Vagina (tissue), 2 donors: Measurements from ENCODE around the gene EBF4.

Source experiments
- POLR2A ChIP-seq, 2 donors: fragments of 450-650 bp; IDR thresholded peaks; one replicate each; pipeline ENCODE4 v1.6.1; 2017; ENCODE audit warnings: antibody characterized with exemption in 2 of 2, mild to moderate bottlenecking in 2 of 2, moderate library complexity in 2 of 2
- POLR2AphosphoS5 ChIP-seq, 2 donors: sonication (generic); formaldehyde crosslinking; IDR thresholded peaks; one replicate each; pipeline ENCODE4 v1.9.0; 2017; ENCODE audit warnings: antibody characterized with exemption in 2 of 2, mild to moderate bottlenecking in 2 of 2, low read depth in 1 of 2; ENCODE audit not compliant: insufficient read depth in 1 of 2
- TF ChIP-seq, protein P1 (sequence below), 3 experiments: fragments of 450-650 bp in 2 of 3; fragments of 200-600 bp in 1 of 3; sonication (generic) in 1 of 3; IDR thresholded peaks; one replicate each; pipeline ENCODE4 v1.5.1; 2017 to 2019; ENCODE audit warnings: antibody characterized with exemption in 3 of 3, mild to moderate bottlenecking in 2 of 3, moderate library complexity in 2 of 3

- TF ChIP-seq, protein P1, sequence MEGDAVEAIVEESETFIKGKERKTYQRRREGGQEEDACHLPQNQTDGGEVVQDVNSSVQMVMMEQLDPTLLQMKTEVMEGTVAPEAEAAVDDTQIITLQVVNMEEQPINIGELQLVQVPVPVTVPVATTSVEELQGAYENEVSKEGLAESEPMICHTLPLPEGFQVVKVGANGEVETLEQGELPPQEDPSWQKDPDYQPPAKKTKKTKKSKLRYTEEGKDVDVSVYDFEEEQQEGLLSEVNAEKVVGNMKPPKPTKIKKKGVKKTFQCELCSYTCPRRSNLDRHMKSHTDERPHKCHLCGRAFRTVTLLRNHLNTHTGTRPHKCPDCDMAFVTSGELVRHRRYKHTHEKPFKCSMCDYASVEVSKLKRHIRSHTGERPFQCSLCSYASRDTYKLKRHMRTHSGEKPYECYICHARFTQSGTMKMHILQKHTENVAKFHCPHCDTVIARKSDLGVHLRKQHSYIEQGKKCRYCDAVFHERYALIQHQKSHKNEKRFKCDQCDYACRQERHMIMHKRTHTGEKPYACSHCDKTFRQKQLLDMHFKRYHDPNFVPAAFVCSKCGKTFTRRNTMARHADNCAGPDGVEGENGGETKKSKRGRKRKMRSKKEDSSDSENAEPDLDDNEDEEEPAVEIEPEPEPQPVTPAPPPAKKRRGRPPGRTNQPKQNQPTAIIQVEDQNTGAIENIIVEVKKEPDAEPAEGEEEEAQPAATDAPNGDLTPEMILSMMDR (IDR thresholded peaks at IDR 0.05), result no peak
- TF ChIP-seq POLR2A (IDR thresholded peaks at IDR 0.05), result no peak
- TF ChIP-seq POLR2AphosphoS5 (IDR thresholded peaks at IDR 0.05; ENCODE audit: insufficient read depth in 1 of 2, low read depth in 1 of 2), result no peak
Measured at GRCh38 chr20:2690213-2690612, 2.4 kb upstream of the EBF4 start.
